Suprapubic skin (tissue), 4 donors: ENCODE measurements around the gene OR6B1.

Source experiments
- POLR2A ChIP-seq, 2 donors: fragments of 450-650 bp; IDR thresholded peaks; one replicate each; pipeline ENCODE4 v1.6.1; 2017; ENCODE audit warnings: antibody characterized with exemption in 2 of 2, mild to moderate bottlenecking in 2 of 2, moderate library complexity in 2 of 2
- POLR2AphosphoS5 ChIP-seq, 3 donors: sonication (generic); formaldehyde crosslinking; IDR thresholded peaks; one replicate each; pipeline ENCODE4 v1.6.1; 2017; ENCODE audit warnings: antibody characterized with exemption in 3 of 3
- TF ChIP-seq, protein P1 (sequence below), 2 donors: fragments of 200-600 bp in 1 of 2; fragments of 450-650 bp in 1 of 2; sonication (generic) in 1 of 2; IDR thresholded peaks; one replicate each; pipeline ENCODE4 v1.5.1; 2016 to 2019; ENCODE audit warnings: antibody characterized with exemption in 2 of 2, mild to moderate bottlenecking in 1 of 2, moderate library complexity in 1 of 2

GRCh38 chr7:144032516-144032915 is 32.4 kb downstream of the OR6B1 start:
- TF ChIP-seq, protein P1, sequence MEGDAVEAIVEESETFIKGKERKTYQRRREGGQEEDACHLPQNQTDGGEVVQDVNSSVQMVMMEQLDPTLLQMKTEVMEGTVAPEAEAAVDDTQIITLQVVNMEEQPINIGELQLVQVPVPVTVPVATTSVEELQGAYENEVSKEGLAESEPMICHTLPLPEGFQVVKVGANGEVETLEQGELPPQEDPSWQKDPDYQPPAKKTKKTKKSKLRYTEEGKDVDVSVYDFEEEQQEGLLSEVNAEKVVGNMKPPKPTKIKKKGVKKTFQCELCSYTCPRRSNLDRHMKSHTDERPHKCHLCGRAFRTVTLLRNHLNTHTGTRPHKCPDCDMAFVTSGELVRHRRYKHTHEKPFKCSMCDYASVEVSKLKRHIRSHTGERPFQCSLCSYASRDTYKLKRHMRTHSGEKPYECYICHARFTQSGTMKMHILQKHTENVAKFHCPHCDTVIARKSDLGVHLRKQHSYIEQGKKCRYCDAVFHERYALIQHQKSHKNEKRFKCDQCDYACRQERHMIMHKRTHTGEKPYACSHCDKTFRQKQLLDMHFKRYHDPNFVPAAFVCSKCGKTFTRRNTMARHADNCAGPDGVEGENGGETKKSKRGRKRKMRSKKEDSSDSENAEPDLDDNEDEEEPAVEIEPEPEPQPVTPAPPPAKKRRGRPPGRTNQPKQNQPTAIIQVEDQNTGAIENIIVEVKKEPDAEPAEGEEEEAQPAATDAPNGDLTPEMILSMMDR (IDR thresholded peaks at IDR 0.05) = no peak
- TF ChIP-seq POLR2A (IDR thresholded peaks at IDR 0.05) (no peak), POLR2AphosphoS5 (IDR thresholded peaks at IDR 0.05) (no peak)
